Fibroblast of villous mesenchyme (primary cell): ENCODE data around the gene HIF1A. TPM values are rescaled to one million over a fixed set of nuclear protein-coding genes. Genes with fewer than 3 reads are reported as not detected.

ENCODE experiments used
- DNase-seq: peaks from one replicate; pipeline ENCODE4 v3.0.0-alpha.2; 2010; ENCODE audit warnings: low read depth
- H3K4me3 ChIP-seq: 2 replicates; pipeline ENCODE4 v1.5.1; 2011; ENCODE audit warnings: low read depth, mild to moderate bottlenecking, low read length
- total RNA-seq: library from RNA; depleted of rRNA; stranded (reverse); fragments of >200 nt; gene quantifications from 2 replicates; pipeline ENCODE4 v1.2.3, GENCODE V29; 2012
- TF ChIP-seq, protein P1 (sequence below): IDR thresholded peaks from 2 replicates; pipeline ENCODE4 v1.5.1; 2012; ENCODE audit warnings: low read depth, mild to moderate bottlenecking, low read length; ENCODE audit not compliant: insufficient read depth

Gene HIF1A
- total RNA-seq, 1 donor = 671 TPM

DNA sequence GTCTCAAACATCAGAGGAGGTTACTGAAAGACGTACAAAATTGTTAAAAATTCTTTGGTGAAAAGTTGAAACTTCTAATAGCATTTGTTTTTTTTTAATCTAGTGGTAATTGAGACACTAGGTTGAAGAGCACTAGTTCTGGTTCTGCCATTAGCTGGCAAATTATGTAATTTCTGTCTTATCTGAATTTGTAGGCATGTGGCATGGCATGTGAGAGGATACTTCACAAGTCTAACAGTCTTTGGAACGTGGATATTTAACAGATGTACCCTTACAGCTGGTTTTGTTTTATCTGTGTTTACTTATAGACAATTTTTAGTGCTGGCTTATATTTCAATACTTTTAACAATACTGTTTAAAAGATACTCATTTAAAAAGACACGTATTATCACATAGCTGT, 72.9 kb downstream of the HIF1A start:
- TF ChIP-seq, protein P1, sequence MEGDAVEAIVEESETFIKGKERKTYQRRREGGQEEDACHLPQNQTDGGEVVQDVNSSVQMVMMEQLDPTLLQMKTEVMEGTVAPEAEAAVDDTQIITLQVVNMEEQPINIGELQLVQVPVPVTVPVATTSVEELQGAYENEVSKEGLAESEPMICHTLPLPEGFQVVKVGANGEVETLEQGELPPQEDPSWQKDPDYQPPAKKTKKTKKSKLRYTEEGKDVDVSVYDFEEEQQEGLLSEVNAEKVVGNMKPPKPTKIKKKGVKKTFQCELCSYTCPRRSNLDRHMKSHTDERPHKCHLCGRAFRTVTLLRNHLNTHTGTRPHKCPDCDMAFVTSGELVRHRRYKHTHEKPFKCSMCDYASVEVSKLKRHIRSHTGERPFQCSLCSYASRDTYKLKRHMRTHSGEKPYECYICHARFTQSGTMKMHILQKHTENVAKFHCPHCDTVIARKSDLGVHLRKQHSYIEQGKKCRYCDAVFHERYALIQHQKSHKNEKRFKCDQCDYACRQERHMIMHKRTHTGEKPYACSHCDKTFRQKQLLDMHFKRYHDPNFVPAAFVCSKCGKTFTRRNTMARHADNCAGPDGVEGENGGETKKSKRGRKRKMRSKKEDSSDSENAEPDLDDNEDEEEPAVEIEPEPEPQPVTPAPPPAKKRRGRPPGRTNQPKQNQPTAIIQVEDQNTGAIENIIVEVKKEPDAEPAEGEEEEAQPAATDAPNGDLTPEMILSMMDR = no peak
- DNase-seq = peak; percentile 78

GRCh38 chr14:61769893-61770292, 74.6 kb downstream of the HIF1A start:
- H3K4me3 ChIP-seq = no peak overlapping the region
- DNase-seq = no peak
- TF ChIP-seq, protein P1 = no peak

More for the DNA sequence above, 72.9 kb downstream of the HIF1A start:
- no peak overlapping the region for H3K4me3 ChIP-seq

DNA sequence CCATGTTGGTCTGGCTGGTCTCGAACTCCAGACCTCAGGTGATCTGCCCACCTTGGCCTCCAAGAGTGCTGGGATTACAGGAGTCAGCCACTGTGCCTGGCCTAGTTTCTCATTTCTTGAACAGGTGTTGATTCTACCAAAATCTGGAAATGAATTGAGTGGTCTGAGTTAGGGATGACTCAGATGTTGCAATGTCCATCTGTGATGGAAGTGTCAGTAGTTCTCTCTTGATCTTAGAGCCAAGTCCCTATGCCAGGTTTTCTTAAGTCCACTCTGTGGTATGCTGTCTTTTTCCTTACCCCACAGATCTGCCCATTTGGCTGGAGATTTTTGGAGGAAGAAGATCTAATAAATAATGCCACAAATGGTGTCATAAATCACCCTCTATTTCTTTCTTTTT, 79.5 kb downstream of the HIF1A start:
- no peak overlapping the region for H3K4me3 ChIP-seq
- DNase-seq = no peak
- TF ChIP-seq, protein P1 = no peak

- H3K4me3 ChIP-seq = no peak overlapping the region
- TF ChIP-seq, protein P1 = no peak
- DNase-seq = no peak
Observed at GRCh38 chr14:61780125-61780524, 84.8 kb downstream of the HIF1A start.

GRCh38 chr14:61797309-61797708, 102.0 kb downstream of the HIF1A start:
- TF ChIP-seq, protein P1 = no peak
- DNase-seq = no peak
- no peak overlapping the region for H3K4me3 ChIP-seq

Other genes starting within 250 kb of the HIF1A start
- gene SNAPC1, start 66.9 kb downstream of the HIF1A start, total RNA-seq = 9.3 and 27.2 TPM in 2 replicates
- gene SYT16, start 117.2 kb downstream of the HIF1A start, total RNA-seq = 2.9 and 7.8 TPM in 2 replicates